Measurements from ENCODE around the gene PIGR. TPM values are rescaled to one million over a fixed set of nuclear protein-coding genes. Genes with fewer than 3 reads are reported as not detected.
A peak's percentile ranks its signal among the peaks of the same experiment; 100 is the strongest.

The PIGR gene
- total and polyA plus RNA-seq, 2 donors (not counting 3 experiments of a cell fraction or from before 2014, with no cell fraction given), result not detected

DNA sequence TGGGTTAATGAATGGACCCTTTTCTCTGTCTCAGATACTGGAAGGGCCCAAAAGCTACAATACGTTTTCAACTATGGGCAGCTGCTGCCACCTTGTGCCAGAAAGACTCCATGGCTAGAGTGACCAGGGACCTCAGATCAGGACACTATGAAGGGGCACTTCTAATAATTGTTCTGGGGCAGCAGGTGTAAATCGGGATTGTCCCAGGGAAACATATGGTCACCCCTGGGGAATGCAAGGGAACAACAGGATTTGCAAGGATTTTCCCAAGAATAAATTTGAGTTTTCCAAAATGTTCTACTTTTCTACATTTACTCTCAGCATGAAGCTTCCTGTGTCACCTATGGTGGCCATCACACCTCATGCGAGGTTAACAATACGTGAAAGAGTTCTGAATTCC lies 36.0 kb upstream of the PIGR start:
- no peak overlapping the region for H3K27ac ChIP-seq (ENCODE audit: insufficient read depth, low read depth, low read length)
- H3K4me2 ChIP-seq (ENCODE audit: insufficient read depth, low read length), result no peak overlapping the region
- dilution Hi-C loops (cut with MboI; ENCODE audit: extremely low pct_ligation_motif_present, low sequenced_read_pairs), result no loop called here
- DNase-seq (ENCODE audit: low read depth, low spot score), result peak; percentile 27
- H3K79me2 ChIP-seq (ENCODE audit: control insufficient read depth, insufficient read depth, low read length), result no peaks in the 10 kb centered on the region
- no peaks in the 10 kb centered on the region for H3K4me1 ChIP-seq (ENCODE audit: control insufficient read depth, extremely low read depth, insufficient read depth, low read length)
- no TSS peak for BruUV-seq (replicated peaks)
- peak; percentile 59 for FAIRE-seq
- no peak for TF ChIP-seq POLR2AphosphoS5 (IDR thresholded peaks at IDR 0.05; ENCODE audit: insufficient read depth, low read depth, low read length)
- TF ChIP-seq POLR2A (IDR thresholded peaks at IDR 0.05; ENCODE audit: low read depth, low read length), result no peak
- TF ChIP-seq MYC (IDR thresholded peaks at IDR 0.05; ENCODE audit: low read depth, low read length), result no peak
- TF ChIP-seq MAX (IDR thresholded peaks at IDR 0.05; ENCODE audit: insufficient read depth, insufficient read length), result no peak
- TF ChIP-seq, protein P1, sequence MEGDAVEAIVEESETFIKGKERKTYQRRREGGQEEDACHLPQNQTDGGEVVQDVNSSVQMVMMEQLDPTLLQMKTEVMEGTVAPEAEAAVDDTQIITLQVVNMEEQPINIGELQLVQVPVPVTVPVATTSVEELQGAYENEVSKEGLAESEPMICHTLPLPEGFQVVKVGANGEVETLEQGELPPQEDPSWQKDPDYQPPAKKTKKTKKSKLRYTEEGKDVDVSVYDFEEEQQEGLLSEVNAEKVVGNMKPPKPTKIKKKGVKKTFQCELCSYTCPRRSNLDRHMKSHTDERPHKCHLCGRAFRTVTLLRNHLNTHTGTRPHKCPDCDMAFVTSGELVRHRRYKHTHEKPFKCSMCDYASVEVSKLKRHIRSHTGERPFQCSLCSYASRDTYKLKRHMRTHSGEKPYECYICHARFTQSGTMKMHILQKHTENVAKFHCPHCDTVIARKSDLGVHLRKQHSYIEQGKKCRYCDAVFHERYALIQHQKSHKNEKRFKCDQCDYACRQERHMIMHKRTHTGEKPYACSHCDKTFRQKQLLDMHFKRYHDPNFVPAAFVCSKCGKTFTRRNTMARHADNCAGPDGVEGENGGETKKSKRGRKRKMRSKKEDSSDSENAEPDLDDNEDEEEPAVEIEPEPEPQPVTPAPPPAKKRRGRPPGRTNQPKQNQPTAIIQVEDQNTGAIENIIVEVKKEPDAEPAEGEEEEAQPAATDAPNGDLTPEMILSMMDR (IDR thresholded peaks at IDR 0.05; ENCODE audit: extremely low read depth in 1 of 2, insufficient read depth in 1 of 2, low read depth in 1 of 2, low read length in 2 of 2), result peak; percentile 27 to 44
- H4K20me1 ChIP-seq (replicated peaks; ENCODE audit: control insufficient read depth, extremely low read depth, insufficient read depth, low read length), result no peaks in the 10 kb centered on the region
- no peaks in the 10 kb centered on the region for H3K9me3 ChIP-seq (replicated peaks; ENCODE audit: control insufficient read depth, insufficient read depth, low read length)
- peaks cover 6 to 12% of the 10 kb centered on the region in 2 experiments for H3K27me3 ChIP-seq (ENCODE audit: control insufficient read depth in 2 of 2, insufficient read depth in 2 of 2, low read length in 2 of 2)
- no peaks in the 10 kb centered on the region for H3K36me3 ChIP-seq (ENCODE audit: control insufficient read depth in 2 of 2, extremely low read depth in 1 of 2, insufficient read depth in 2 of 2, low read length in 2 of 2)
- H2AFZ ChIP-seq (ENCODE audit: low read depth, low read length), result no peak overlapping the region
- intact Hi-C loops (cut with micrococcal nuclease), result loop anchor here (1.0 to 5.0 kb wide), 2 partner anchors 47 to 255 kb away; no protein-coding TSS in a partner anchor
- ChIA-PET CTCF (interaction anchor here (0.8 to 4.1 kb wide), 23 partner anchors 9 to 517 kb away, joined by 3 to 34 read pairs (median 6); partner anchors contain the start of genes DYRK3 and FCAMR), POLR2A (no interaction called here)
- H3K4me3 ChIP-seq (replicated peaks in 1 of 3; ENCODE audit: insufficient read depth in 1 of 3, low read depth in 1 of 3, low read length in 3 of 3), result no peak overlapping the region
- H3K9me1 ChIP-seq (replicated peaks; ENCODE audit: control insufficient read depth, extremely low read depth, insufficient read depth, low read length), result no peaks in the 10 kb centered on the region
- no peak overlapping the region for H3K9ac ChIP-seq (replicated peaks; ENCODE audit: extremely low read depth, insufficient read depth, low read length)

All from endothelial cell of umbilical vein (primary cell).